H9 (cell line): ENCODE measurements around the gene CCDC9B. TPM values are rescaled to one million over a fixed set of nuclear protein-coding genes. Genes with fewer than 3 reads are reported as not detected.

Experiments used
- DNase-seq: peaks from one replicate; pipeline ENCODE4 v3.0.0-alpha.2; 2017
- H2AFZ ChIP-seq: one replicate; pipeline ENCODE4 v1.6.1; 2013; ENCODE audit warnings: mild to moderate bottlenecking, low read length, control low read depth, moderate library complexity
- H2AK5ac ChIP-seq: 2 replicates; pipeline ENCODE4 v1.6.1; 2013; ENCODE audit warnings: low read length, control low read depth, mixed read lengths; ENCODE audit not compliant: insufficient read length
- H2BK120ac ChIP-seq: one replicate; pipeline ENCODE4 v1.6.1; 2013; ENCODE audit warnings: low read depth, mild to moderate bottlenecking, low read length, control low read depth, inconsistent platforms; ENCODE audit not compliant: poor library complexity, severe bottlenecking
- H2BK12ac ChIP-seq: 2 replicates; pipeline ENCODE4 v1.6.1; 2013; ENCODE audit warnings: low read length, control low read depth, mixed read lengths, low read depth; ENCODE audit not compliant: insufficient read length
- H2BK15ac ChIP-seq: 2 replicates; pipeline ENCODE4 v1.6.1; 2013; ENCODE audit warnings: low read depth, low read length, control low read depth
- H2BK20ac ChIP-seq: one replicate; pipeline ENCODE4 v1.6.1; 2013; ENCODE audit warnings: low read depth, mild to moderate bottlenecking, low read length, control low read depth, inconsistent platforms; ENCODE audit not compliant: poor library complexity, severe bottlenecking
- H2BK5ac ChIP-seq: 2 replicates; pipeline ENCODE4 v1.6.1; 2013; ENCODE audit warnings: low read length, control low read depth, mixed read lengths; ENCODE audit not compliant: insufficient read length
- H3K14ac ChIP-seq: 2 replicates; pipeline ENCODE4 v1.6.1; 2013; ENCODE audit warnings: low read length, control low read depth; ENCODE audit not compliant: insufficient read depth
- H3K18ac ChIP-seq: 2 replicates; pipeline ENCODE4 v1.6.1; 2013; ENCODE audit warnings: low read depth, mild to moderate bottlenecking, mixed read lengths, low read length, control low read depth; ENCODE audit not compliant: insufficient read length
- H3K23ac ChIP-seq: 2 replicates; pipeline ENCODE4 v1.6.1; 2013; ENCODE audit warnings: low read length, control low read depth, mixed read lengths, low read depth; ENCODE audit not compliant: insufficient read length
- H3K23me2 ChIP-seq: 2 replicates; pipeline ENCODE4 v1.6.1; 2013; ENCODE audit warnings: low read depth, mild to moderate bottlenecking, mixed read lengths, low read length, control low read depth; ENCODE audit not compliant: insufficient read length, poor library complexity, severe bottlenecking
- H3K27ac ChIP-seq: 2 replicates; pipeline ENCODE4 v1.5.1; 2013; ENCODE audit warnings: low read length, control low read depth, mixed read lengths, low read depth; ENCODE audit not compliant: insufficient read length
- H3K27me3 ChIP-seq: 2 replicates; pipeline ENCODE4 v1.6.1; 2013; ENCODE audit warnings: low read length, control low read depth, inconsistent platforms; ENCODE audit not compliant: insufficient read depth
- H3K4ac ChIP-seq: 2 replicates; pipeline ENCODE4 v1.6.1; 2013; ENCODE audit warnings: low read depth, mild to moderate bottlenecking, control low read depth, inconsistent platforms, low read length, moderate library complexity
- H3K4me1 ChIP-seq: 2 replicates; pipeline ENCODE4 v1.6.1; 2013; ENCODE audit warnings: low read length, control low read depth, inconsistent platforms; ENCODE audit not compliant: insufficient read depth
- H3K4me2 ChIP-seq: 2 replicates; pipeline ENCODE4 v1.6.1; 2013; ENCODE audit warnings: low read length, control low read depth, mixed read lengths; ENCODE audit not compliant: insufficient read length, insufficient read depth
- H3K56ac ChIP-seq: 2 replicates; pipeline ENCODE4 v1.6.1; 2013; ENCODE audit warnings: low read depth, mild to moderate bottlenecking, mixed read lengths, low read length, control low read depth; ENCODE audit not compliant: insufficient read length
- H3K79me1 ChIP-seq: 2 replicates; pipeline ENCODE4 v1.6.1; 2013; ENCODE audit warnings: low read depth, mild to moderate bottlenecking, moderate library complexity, low read length, control low read depth, inconsistent platforms; ENCODE audit not compliant: insufficient read depth, poor library complexity, severe bottlenecking
- H3K79me2 ChIP-seq: 2 replicates; pipeline ENCODE4 v1.6.1; 2013; ENCODE audit warnings: low read length, control low read depth, inconsistent platforms; ENCODE audit not compliant: insufficient read depth
- H3K9ac ChIP-seq: 2 replicates; pipeline ENCODE4 v1.6.1; 2013; ENCODE audit warnings: low read length, control low read depth, mixed read lengths; ENCODE audit not compliant: insufficient read length; ENCODE audit errors: extremely low read depth
- H3K9me3 ChIP-seq: one replicate; pipeline ENCODE4 v1.6.1; 2013; ENCODE audit warnings: low read depth, low read length, inconsistent platforms; ENCODE audit not compliant: control insufficient read depth
- H3T11ph ChIP-seq: one replicate; pipeline ENCODE4 v1.6.1; 2013; ENCODE audit warnings: mild to moderate bottlenecking, low read length, control low read depth, inconsistent platforms
- H4K20me1 ChIP-seq: one replicate; pipeline ENCODE4 v1.6.1; 2013; ENCODE audit not compliant: control insufficient read depth, insufficient read length, insufficient read depth
- H4K5ac ChIP-seq: 2 replicates; pipeline ENCODE4 v1.6.1; 2013; ENCODE audit warnings: low read depth, mild to moderate bottlenecking, mixed read lengths, low read length, control low read depth; ENCODE audit not compliant: insufficient read length
- H4K8ac ChIP-seq: replicated peaks from 2 replicates; pipeline ENCODE4 v1.6.1; 2013; ENCODE audit warnings: low read length, control low read depth, mixed read lengths, low read depth; ENCODE audit not compliant: insufficient read length
- H4K91ac ChIP-seq: 2 replicates; pipeline ENCODE4 v1.6.1; 2013; ENCODE audit warnings: low read depth, mild to moderate bottlenecking, moderate library complexity, mixed read lengths, low read length, control low read depth; ENCODE audit not compliant: insufficient read length
- H3K27ac Mint-ChIP-seq, 3 experiments: 2 replicates in 2 of 3; 3 replicates in 1 of 3; pipeline ENCODE4 v1.8.0; 2020 to 2021; ENCODE audit warnings: mixed read lengths in 3 of 3, mild to moderate bottlenecking in 1 of 3, moderate library complexity in 1 of 3
- H3K27me3 Mint-ChIP-seq: 2 replicates; pipeline ENCODE4 v1.8.0; 2021; ENCODE audit warnings: low read depth, mild to moderate bottlenecking, moderate library complexity, mixed read lengths
- H3K36me3 Mint-ChIP-seq, 3 experiments: 2 replicates in 2 of 3; 3 replicates in 1 of 3; pipeline ENCODE4 v1.8.0; 2020 to 2021; ENCODE audit warnings: low read depth in 3 of 3, mixed read lengths in 3 of 3; ENCODE audit not compliant: insufficient read depth in 1 of 3
- H3K4me1 Mint-ChIP-seq, 2 experiments: 2 replicates each; pipeline ENCODE4 v1.8.0; 2020; ENCODE audit warnings: mixed read lengths in 2 of 2
- H3K4me3 Mint-ChIP-seq, 2 experiments: 2 replicates in 1 of 2; 3 replicates in 1 of 2; pipeline ENCODE4 v1.8.0; 2020 to 2021; ENCODE audit warnings: mild to moderate bottlenecking in 2 of 2, mixed read lengths in 2 of 2, moderate library complexity in 1 of 2
- H3K9me3 Mint-ChIP-seq, 2 experiments: 2 replicates in 1 of 2; 3 replicates in 1 of 2; pipeline ENCODE4 v1.8.0; 2020; ENCODE audit warnings: mild to moderate bottlenecking in 2 of 2, mixed read lengths in 2 of 2, moderate library complexity in 1 of 2
- WGBS: extraction: QIAGEN DNeasy Blood & Tissue Kit; methylation state at CpG from one replicate; pipeline ENCODE4 v1.1.7; 2013; ENCODE audit warnings: missing lambda C conversion rate, low lambda C conversion rate, mixed read lengths; ENCODE audit not compliant: insufficient read length; ENCODE audit errors: extremely low coverage; 5-methylcytosine and 5-hydroxymethylcytosine counted together
- total RNA-seq: library from RNA; stranded (reverse); gene quantifications from 2 replicates; pipeline ENCODE4 v1.2.1, GENCODE V29; 2021
- TF ChIP-seq, protein P1 (sequence below): fragments of 200-600 bp; sonication (generic); conservative IDR thresholded peaks from 3 replicates; pipeline ENCODE4 v1.8.0; 2021; ENCODE audit warnings: antibody characterized with exemption, mild to moderate bottlenecking

Gene CCDC9B
- total RNA-seq, 1 experiment from 2014 or later = 0.48 TPM

DNA sequence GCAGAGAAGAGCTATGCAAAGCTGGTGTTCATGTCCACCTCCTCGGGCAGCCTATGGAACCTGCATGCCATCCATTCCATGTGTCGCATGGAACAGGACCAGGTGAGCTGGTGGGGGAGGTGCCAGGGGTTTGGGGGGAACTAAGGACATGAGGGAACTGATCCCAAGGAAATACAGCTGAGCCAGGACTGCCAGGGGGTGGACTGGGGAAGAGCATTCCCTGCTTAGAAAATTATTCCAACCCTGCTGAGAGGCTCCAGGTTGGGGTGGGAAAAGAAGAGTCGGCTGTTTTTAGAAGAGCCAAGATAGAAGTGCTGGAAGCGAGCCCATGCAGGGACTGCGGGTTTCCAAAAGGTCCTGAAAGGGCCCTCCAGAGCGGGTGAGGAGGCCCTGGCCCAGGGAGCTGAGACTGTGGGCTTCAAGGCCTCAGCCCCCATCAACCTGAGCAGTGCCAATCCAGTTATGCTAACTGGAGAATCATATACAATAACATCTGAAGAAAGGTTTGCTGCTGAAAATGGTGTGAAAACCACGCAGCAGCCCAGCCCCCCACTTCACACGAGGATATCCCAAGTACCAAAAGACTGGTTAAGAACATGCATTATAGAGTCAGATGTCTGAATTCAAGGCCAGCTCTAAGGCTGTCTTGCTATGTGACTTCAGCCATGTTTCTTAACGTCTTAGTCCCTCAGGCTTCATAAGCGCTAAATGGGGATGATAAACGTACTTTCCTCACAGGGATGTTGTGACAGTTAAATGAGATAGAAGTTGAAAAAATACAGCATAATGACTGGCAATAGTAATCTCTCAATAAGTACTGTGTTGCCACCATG is 25.1 kb upstream of the CCDC9B start:
- Histone ChIP-seq H3T11ph (no peak overlapping the region), H2BK120ac (no peak overlapping the region), H4K5ac (no peak overlapping the region), H3K23me2 (no peaks in the 10 kb centered on the region), H2BK12ac (no peak overlapping the region), H3K56ac (no peak overlapping the region), H4K8ac (no peak overlapping the region), H3K79me2 (no peaks in the 10 kb centered on the region), H3K27ac (no peak overlapping the region), H2BK20ac (no peak overlapping the region), H2AK5ac (no peak overlapping the region), H3K4me1 (no peaks in the 10 kb centered on the region), H2AFZ (no peak overlapping the region), H4K91ac (no peak overlapping the region), H3K79me1 (no peaks in the 10 kb centered on the region), H3K9ac (no peak overlapping the region), H3K14ac (no peak overlapping the region), H3K27me3 (no peaks in the 10 kb centered on the region; the same call in none of the 2 replicates), H3K18ac (no peak overlapping the region), H2BK15ac (no peak overlapping the region), H3K9me3 (no peaks in the 10 kb centered on the region), H3K23ac (no peak overlapping the region), H2BK5ac (no peak overlapping the region), H3K4ac (no peak overlapping the region), H3K4me2 (no peak overlapping the region), H4K20me1 (no peaks in the 10 kb centered on the region)
- TF ChIP-seq, protein P1, sequence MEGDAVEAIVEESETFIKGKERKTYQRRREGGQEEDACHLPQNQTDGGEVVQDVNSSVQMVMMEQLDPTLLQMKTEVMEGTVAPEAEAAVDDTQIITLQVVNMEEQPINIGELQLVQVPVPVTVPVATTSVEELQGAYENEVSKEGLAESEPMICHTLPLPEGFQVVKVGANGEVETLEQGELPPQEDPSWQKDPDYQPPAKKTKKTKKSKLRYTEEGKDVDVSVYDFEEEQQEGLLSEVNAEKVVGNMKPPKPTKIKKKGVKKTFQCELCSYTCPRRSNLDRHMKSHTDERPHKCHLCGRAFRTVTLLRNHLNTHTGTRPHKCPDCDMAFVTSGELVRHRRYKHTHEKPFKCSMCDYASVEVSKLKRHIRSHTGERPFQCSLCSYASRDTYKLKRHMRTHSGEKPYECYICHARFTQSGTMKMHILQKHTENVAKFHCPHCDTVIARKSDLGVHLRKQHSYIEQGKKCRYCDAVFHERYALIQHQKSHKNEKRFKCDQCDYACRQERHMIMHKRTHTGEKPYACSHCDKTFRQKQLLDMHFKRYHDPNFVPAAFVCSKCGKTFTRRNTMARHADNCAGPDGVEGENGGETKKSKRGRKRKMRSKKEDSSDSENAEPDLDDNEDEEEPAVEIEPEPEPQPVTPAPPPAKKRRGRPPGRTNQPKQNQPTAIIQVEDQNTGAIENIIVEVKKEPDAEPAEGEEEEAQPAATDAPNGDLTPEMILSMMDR = no peak
- H3K27ac Mint-ChIP-seq = no peak overlapping the region
- peaks cover 5 to 13% of the 10 kb centered on the region in 2 experiments for H3K4me1 Mint-ChIP-seq
- H3K27me3 Mint-ChIP-seq = peaks cover 56% of the 10 kb centered on the region
- WGBS = no CpG with 5 or more reads among the region's 11 CpGs
- no peaks in the 10 kb centered on the region for H3K36me3 Mint-ChIP-seq
- H3K9me3 Mint-ChIP-seq = peaks cover 0 to 2% of the 10 kb centered on the region in 2 experiments; a peak in 1 of 5 replicates
- DNase-seq = no peak
- no peak overlapping the region for H3K4me3 Mint-ChIP-seq
